Panc1 (cell line): Measurements from ENCODE around the gene SLC9A3.

Experiments
- POLR2AphosphoS5 ChIP-seq: IDR thresholded peaks from 2 replicates; pipeline ENCODE4 v1.6.1; 2012; ENCODE audit warnings: mild to moderate bottlenecking, low read depth, low read length, moderate library complexity
- SIN3A ChIP-seq: IDR thresholded peaks from 2 replicates; pipeline ENCODE4 v1.6.1; 2012; ENCODE audit warnings: low read depth, mild to moderate bottlenecking, low read length, moderate library complexity, borderline replicate concordance; ENCODE audit not compliant: insufficient read depth
- TF ChIP-seq, protein P1 (sequence below): fragments of 450-650 bp; IDR thresholded peaks from 2 replicates; pipeline ENCODE4 v1.5.1; 2017; ENCODE audit warnings: mild to moderate bottlenecking
- TF ChIP-seq, protein P2 (sequence below), 2 experiments: IDR thresholded peaks; 2 replicates each; pipeline ENCODE4 v1.6.1; 2011 to 2012; ENCODE audit warnings: low read depth in 2 of 2, control low read depth in 1 of 2, low read length in 1 of 2, mild to moderate bottlenecking in 1 of 2, moderate library complexity in 1 of 2; ENCODE audit not compliant: insufficient read depth in 1 of 2

GRCh38 chr5:483011-483410 is 41.2 kb downstream of the SLC9A3 start:
- TF ChIP-seq, protein P1, sequence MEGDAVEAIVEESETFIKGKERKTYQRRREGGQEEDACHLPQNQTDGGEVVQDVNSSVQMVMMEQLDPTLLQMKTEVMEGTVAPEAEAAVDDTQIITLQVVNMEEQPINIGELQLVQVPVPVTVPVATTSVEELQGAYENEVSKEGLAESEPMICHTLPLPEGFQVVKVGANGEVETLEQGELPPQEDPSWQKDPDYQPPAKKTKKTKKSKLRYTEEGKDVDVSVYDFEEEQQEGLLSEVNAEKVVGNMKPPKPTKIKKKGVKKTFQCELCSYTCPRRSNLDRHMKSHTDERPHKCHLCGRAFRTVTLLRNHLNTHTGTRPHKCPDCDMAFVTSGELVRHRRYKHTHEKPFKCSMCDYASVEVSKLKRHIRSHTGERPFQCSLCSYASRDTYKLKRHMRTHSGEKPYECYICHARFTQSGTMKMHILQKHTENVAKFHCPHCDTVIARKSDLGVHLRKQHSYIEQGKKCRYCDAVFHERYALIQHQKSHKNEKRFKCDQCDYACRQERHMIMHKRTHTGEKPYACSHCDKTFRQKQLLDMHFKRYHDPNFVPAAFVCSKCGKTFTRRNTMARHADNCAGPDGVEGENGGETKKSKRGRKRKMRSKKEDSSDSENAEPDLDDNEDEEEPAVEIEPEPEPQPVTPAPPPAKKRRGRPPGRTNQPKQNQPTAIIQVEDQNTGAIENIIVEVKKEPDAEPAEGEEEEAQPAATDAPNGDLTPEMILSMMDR = no peak
- no peak for TF ChIP-seq SIN3A
- TF ChIP-seq POLR2AphosphoS5 = no peak
- TF ChIP-seq, protein P2, sequence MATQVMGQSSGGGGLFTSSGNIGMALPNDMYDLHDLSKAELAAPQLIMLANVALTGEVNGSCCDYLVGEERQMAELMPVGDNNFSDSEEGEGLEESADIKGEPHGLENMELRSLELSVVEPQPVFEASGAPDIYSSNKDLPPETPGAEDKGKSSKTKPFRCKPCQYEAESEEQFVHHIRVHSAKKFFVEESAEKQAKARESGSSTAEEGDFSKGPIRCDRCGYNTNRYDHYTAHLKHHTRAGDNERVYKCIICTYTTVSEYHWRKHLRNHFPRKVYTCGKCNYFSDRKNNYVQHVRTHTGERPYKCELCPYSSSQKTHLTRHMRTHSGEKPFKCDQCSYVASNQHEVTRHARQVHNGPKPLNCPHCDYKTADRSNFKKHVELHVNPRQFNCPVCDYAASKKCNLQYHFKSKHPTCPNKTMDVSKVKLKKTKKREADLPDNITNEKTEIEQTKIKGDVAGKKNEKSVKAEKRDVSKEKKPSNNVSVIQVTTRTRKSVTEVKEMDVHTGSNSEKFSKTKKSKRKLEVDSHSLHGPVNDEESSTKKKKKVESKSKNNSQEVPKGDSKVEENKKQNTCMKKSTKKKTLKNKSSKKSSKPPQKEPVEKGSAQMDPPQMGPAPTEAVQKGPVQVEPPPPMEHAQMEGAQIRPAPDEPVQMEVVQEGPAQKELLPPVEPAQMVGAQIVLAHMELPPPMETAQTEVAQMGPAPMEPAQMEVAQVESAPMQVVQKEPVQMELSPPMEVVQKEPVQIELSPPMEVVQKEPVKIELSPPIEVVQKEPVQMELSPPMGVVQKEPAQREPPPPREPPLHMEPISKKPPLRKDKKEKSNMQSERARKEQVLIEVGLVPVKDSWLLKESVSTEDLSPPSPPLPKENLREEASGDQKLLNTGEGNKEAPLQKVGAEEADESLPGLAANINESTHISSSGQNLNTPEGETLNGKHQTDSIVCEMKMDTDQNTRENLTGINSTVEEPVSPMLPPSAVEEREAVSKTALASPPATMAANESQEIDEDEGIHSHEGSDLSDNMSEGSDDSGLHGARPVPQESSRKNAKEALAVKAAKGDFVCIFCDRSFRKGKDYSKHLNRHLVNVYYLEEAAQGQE (IDR thresholded peaks at IDR 0.05; ENCODE audit: insufficient read depth in 1 of 2, low read depth in 2 of 2, low read length in 1 of 2) = no peak
